Activated CD8-positive, alpha-beta memory T cell treated with anti-CD3 and anti-CD28 coated beads, Interleukin-2, amount 10 ng/mL, durations not matched to agents 7 days and 5 days (primary cell): ENCODE measurements around the gene KLHL30. TPM values are rescaled to one million over a fixed set of nuclear protein-coding genes. Genes with fewer than 3 reads are reported as not detected.

Experiments used
- ATAC-seq: fragments of 150-1000 bp; cut with Tn5 transposase; one replicate; pipeline ENCODE4 v1.10.0; 2021; ENCODE audit warnings: moderate library complexity
- CTCF ChIA-PET: fragments of 350-600 bp; sonication (Branson Sonifier 250); formaldehyde crosslinking; loops from one replicate; lab custom pipeline; 2021; ENCODE audit warnings: antibody characterized with exemption; lab: Charles Lee
- DNase-seq: peaks from one replicate; pipeline ENCODE4 v3.0.0-alpha.2; 2020
- H3K27ac Mint-ChIP-seq: one replicate; pipeline ENCODE4 v1.8.0; 2021; ENCODE audit warnings: mild to moderate bottlenecking, mixed read lengths
- H3K27me3 Mint-ChIP-seq: one replicate; pipeline ENCODE4 v1.8.0; 2021; ENCODE audit warnings: mixed read lengths
- H3K36me3 Mint-ChIP-seq: one replicate; pipeline ENCODE4 v1.8.0; 2021; ENCODE audit warnings: mild to moderate bottlenecking, mixed read lengths
- H3K4me1 Mint-ChIP-seq: one replicate; pipeline ENCODE4 v1.8.0; 2021; ENCODE audit warnings: mixed read lengths
- H3K4me3 Mint-ChIP-seq: one replicate; pipeline ENCODE4 v1.8.0; 2021; ENCODE audit warnings: mild to moderate bottlenecking, moderate library complexity, mixed read lengths
- H3K9me3 Mint-ChIP-seq: one replicate; pipeline ENCODE4 v1.8.0; 2022; ENCODE audit warnings: low read depth, mixed read lengths
- total RNA-seq, 2 experiments: library from RNA; stranded (reverse); gene quantifications; one replicate each; pipeline ENCODE4 v1.2.3, GENCODE V29; 2021

KLHL30 gene
- total RNA-seq, 2 experiments from 2014 or later = not detected

DNA sequence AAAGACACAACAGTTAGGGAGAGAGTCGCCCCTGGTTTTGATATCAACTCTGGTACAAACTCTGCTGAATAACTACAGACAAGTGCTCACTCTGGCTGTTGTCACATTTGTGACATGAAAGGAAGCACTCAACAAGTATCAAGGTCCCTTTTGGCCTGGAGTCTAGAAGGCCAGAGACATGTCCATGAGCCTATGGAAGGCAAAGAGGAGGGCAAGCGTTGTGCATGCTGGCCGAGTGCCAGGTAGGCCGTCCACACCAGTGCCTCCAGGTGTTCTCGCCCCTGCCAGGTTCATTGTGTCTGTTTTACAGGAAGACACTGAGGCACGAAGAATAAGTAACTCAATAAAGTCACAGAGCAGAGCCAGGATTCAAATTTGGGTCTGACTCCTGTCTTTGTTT is 43.9 kb downstream of the KLHL30 start:
- CTCF ChIA-PET = no interaction called here
- H3K36me3 Mint-ChIP-seq = peaks cover 52% of the 10 kb centered on the region
- no peak overlapping the region for H3K27ac Mint-ChIP-seq
- peaks cover 8% of the 10 kb centered on the region for H3K4me1 Mint-ChIP-seq
- no peaks in the 10 kb centered on the region for H3K27me3 Mint-ChIP-seq
- ATAC-seq (no peak), DNase-seq (no peak)
- no peak overlapping the region for H3K4me3 Mint-ChIP-seq
- H3K9me3 Mint-ChIP-seq = no peaks in the 10 kb centered on the region

GRCh38 chr2:238183821-238184220 is 45.4 kb downstream of the KLHL30 start:
- Mint-ChIP-seq H3K36me3 (peaks cover 58% of the 10 kb centered on the region), H3K27me3 (no peaks in the 10 kb centered on the region), H3K4me3 (no peak overlapping the region), H3K4me1 (peaks cover 8% of the 10 kb centered on the region), H3K9me3 (no peaks in the 10 kb centered on the region), H3K27ac (no peak overlapping the region)
- DNase-seq = no peak
- no peak for ATAC-seq
- CTCF ChIA-PET = interaction anchor here (1.3 kb wide), 1 partner anchor 9 kb away, joined by 4 read pairs; no protein-coding TSS in a partner anchor

DNA sequence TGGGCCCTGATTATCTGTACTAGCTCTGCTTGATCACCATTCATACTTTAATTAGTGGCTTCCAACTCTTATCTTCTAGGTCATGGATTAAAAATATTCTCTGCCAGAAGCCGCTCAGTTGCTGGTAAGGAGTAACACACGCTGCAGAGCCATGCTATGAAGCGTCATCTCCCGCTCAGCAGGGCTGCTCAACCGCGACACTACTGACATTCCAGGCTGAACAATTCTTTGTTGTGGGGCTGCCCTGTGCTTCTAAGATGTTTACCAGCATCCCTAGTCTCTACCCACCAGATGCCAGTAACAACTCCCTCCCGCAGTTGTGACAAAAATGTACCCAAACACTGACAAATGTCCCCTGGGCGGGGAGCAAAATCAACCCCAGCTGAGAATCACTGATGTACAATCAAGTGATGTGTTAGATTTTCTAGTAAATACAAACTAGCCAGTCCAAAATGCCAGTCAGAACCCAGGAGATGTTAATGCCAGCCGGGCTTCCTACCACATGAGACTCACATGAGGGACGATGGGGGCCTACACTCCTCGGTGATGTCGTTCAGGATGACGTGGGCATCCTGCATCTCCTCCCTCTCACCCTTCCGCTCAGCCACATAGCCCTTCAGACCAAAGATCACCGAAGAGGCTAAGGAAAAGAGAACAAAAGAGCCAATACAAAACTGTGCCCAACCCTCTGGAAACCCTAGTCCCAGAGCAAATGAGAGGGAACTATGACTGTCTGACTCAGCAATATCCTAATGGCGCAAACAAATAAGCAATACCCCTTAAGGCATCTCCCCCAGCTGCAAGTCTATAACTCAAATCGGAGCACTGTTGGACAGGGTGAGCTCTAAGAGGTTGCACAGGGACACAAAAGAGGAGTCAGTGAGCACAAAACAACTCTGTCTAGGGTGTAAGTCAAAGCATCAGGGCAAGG is 49.4 kb downstream of the KLHL30 start:
- H3K4me3 Mint-ChIP-seq = no peak overlapping the region
- H3K36me3 Mint-ChIP-seq = peaks cover 51% of the 10 kb centered on the region
- no peaks in the 10 kb centered on the region for H3K27me3 Mint-ChIP-seq
- DNase-seq (no peak), ATAC-seq (no peak)
- H3K9me3 Mint-ChIP-seq = no peaks in the 10 kb centered on the region
- H3K27ac Mint-ChIP-seq = no peak overlapping the region
- peaks cover 8% of the 10 kb centered on the region for H3K4me1 Mint-ChIP-seq
- CTCF ChIA-PET = interaction anchor here (1.0 to 1.3 kb wide), 2 partner anchors 10 to 28 kb away, joined by 3 read pairs; no protein-coding TSS in a partner anchor

- CTCF ChIA-PET = interaction anchor here (0.6 to 1.3 kb wide), 2 partner anchors 11 to 287 kb away, joined by 3 read pairs; no protein-coding TSS in a partner anchor
- Mint-ChIP-seq H3K27ac (no peak overlapping the region), H3K4me1 (peaks cover under 1% of the 10 kb centered on the region), H3K9me3 (no peaks in the 10 kb centered on the region), H3K36me3 (peaks cover 50% of the 10 kb centered on the region), H3K27me3 (no peaks in the 10 kb centered on the region), H3K4me3 (no peak overlapping the region)
- no peak for ATAC-seq
- no peak for DNase-seq
These were observed 52.0 kb downstream of the KLHL30 start for GRCh38 chr2:238190445-238190844.

Other genes with a start within 250 kb of the KLHL30 start
- 10 to 100 TPM; 22.1 to 44.1 TPM for gene UBE2F, start 171.7 kb upstream of the KLHL30 start, total RNA-seq
- 10 to 100 TPM; 29.1 to 53.8 TPM for gene SCLY, start 77.7 kb upstream of the KLHL30 start, total RNA-seq
- gene ESPNL, start 38.3 kb upstream of the KLHL30 start, total RNA-seq = under 1 TPM in 1 of 2 experiments, not detected in 1; 0.05 TPM
- not detected for gene ERFE, start 20.3 kb downstream of the KLHL30 start, total RNA-seq
- gene ILKAP, start 65.0 kb downstream of the KLHL30 start, total RNA-seq = 10 to 100 TPM; 52.6 to 61.7 TPM
- 1 to 10 TPM; 3.0 to 4.0 TPM for gene HES6, start 101.4 kb downstream of the KLHL30 start, total RNA-seq
- gene PER2, start 149.9 kb downstream of the KLHL30 start, total RNA-seq = 10 to 100 TPM in 1 of 2 experiments, 1 to 10 TPM in 1; 9.1 to 11.5 TPM
- 1 to 10 TPM; 6.8 to 8.8 TPM for gene TRAF3IP1, start 181.8 kb downstream of the KLHL30 start, total RNA-seq